NB4 (cell line): ENCODE results near the gene TMEM218.

ENCODE experiments used
- DNase-seq: peaks from one replicate; pipeline ENCODE4 v3.0.0; 2010; ENCODE audit warnings: low read depth
- H3K4me3 ChIP-seq: one replicate; pipeline ENCODE4 v1.5.1; 2011; ENCODE audit warnings: mild to moderate bottlenecking, low read depth, low read length, moderate library complexity
- CTCF ChIP-seq: IDR thresholded peaks from one replicate; pipeline ENCODE4 v1.5.1; 2012; ENCODE audit warnings: low read depth, low read length
- MAX ChIP-seq: IDR thresholded peaks from 2 replicates; pipeline ENCODE4 v1.6.1; 2011; ENCODE audit warnings: low read depth, low read length
- MYC ChIP-seq: IDR thresholded peaks from 2 replicates; pipeline ENCODE4 v1.6.1; 2011; ENCODE audit warnings: low read depth, low read length
- POLR2A ChIP-seq: IDR thresholded peaks from 2 replicates; pipeline ENCODE4 v1.6.1; 2011; ENCODE audit warnings: mild to moderate bottlenecking; ENCODE audit not compliant: insufficient read length; ENCODE audit errors: extremely low read depth

TMEM218 gene

GRCh38 chr11:125124618-125124992 is 13.2 kb upstream of the TMEM218 start:
- no peak overlapping the region for H3K4me3 ChIP-seq
- no peak for DNase-seq
- TF ChIP-seq CTCF (no peak), MYC (no peak), POLR2A (no peak), MAX (no peak)

- DNase-seq = peak; percentile 67
- TF ChIP-seq MAX (no peak), CTCF (peak; percentile 57)
- no peak overlapping the region for H3K4me3 ChIP-seq
Measured at GRCh38 chr11:125123947-125124617, 12.7 kb upstream of the TMEM218 start.

GRCh38 chr11:125123194-125123946 is 11.9 kb upstream of the TMEM218 start:
- no peak for DNase-seq
- no peak overlapping the region for H3K4me3 ChIP-seq
- TF ChIP-seq CTCF (no peak), MAX (no peak), POLR2A (no peak), MYC (no peak)

- no peak for DNase-seq
- no peak for TF ChIP-seq CTCF
- no peak for TF ChIP-seq POLR2A
- TF ChIP-seq MAX = no peak
- no peak for TF ChIP-seq MYC
- no peak overlapping the region for H3K4me3 ChIP-seq
Measured at GRCh38 chr11:125117429-125117828, 6.0 kb upstream of the TMEM218 start.

GRCh38 chr11:125114518-125114917 is 3.1 kb upstream of the TMEM218 start:
- TF ChIP-seq POLR2A (no peak), CTCF (peak; percentile 25), MYC (no peak)
- DNase-seq = peak; percentile 20
- no peak overlapping the region for H3K4me3 ChIP-seq

GRCh38 chr11:125112208-125112604 is 780 bp upstream of the TMEM218 start:
- peak overlapping the region; percentile 98 for H3K4me3 ChIP-seq
- TF ChIP-seq POLR2A = no peak
- TF ChIP-seq CTCF = no peak
- TF ChIP-seq MAX = no peak
- TF ChIP-seq MYC = no peak
- no peak for DNase-seq
